Measurements from ENCODE around the gene IRGC. TPM values are rescaled to one million over a fixed set of nuclear protein-coding genes. Genes with fewer than 3 reads are reported as not detected.

IRGC gene
- total RNA-seq, 3 donors from 2014 or later (not counting 1 experiment from before 2014, with no cell fraction given): not detected

- DNase-seq: no peak
- 84% methylated on average over 2 of the region's 2 CpGs for WGBS (ENCODE audit: insufficient coverage)
- no peak for ATAC-seq
- H3K27me3 ChIP-seq (ENCODE audit: control insufficient read depth, insufficient read depth, low read length): no peaks in the 10 kb centered on the region
- no peaks in the 10 kb centered on the region for H3K36me3 ChIP-seq (ENCODE audit: control insufficient read depth, insufficient read depth, low read length)
- Mint-ChIP-seq H3K27ac (no peak overlapping the region), H3K27me3 (ENCODE audit: low read depth in 2 of 2) (no peaks in the 10 kb centered on the region), H3K9me3 (no peaks in the 10 kb centered on the region), H3K36me3 (no peaks in the 10 kb centered on the region), H3K4me3 (no peak overlapping the region), H3K4me1 (no peaks in the 10 kb centered on the region)
- no peak overlapping the region for H3K4me3 ChIP-seq (ENCODE audit: low read length)
- no peaks in the 10 kb centered on the region for H3K9me3 ChIP-seq (ENCODE audit: control insufficient read depth, insufficient read depth, low read length)
- H3K27ac ChIP-seq (ENCODE audit: low read length): no peak overlapping the region
- TF ChIP-seq, protein P1, sequence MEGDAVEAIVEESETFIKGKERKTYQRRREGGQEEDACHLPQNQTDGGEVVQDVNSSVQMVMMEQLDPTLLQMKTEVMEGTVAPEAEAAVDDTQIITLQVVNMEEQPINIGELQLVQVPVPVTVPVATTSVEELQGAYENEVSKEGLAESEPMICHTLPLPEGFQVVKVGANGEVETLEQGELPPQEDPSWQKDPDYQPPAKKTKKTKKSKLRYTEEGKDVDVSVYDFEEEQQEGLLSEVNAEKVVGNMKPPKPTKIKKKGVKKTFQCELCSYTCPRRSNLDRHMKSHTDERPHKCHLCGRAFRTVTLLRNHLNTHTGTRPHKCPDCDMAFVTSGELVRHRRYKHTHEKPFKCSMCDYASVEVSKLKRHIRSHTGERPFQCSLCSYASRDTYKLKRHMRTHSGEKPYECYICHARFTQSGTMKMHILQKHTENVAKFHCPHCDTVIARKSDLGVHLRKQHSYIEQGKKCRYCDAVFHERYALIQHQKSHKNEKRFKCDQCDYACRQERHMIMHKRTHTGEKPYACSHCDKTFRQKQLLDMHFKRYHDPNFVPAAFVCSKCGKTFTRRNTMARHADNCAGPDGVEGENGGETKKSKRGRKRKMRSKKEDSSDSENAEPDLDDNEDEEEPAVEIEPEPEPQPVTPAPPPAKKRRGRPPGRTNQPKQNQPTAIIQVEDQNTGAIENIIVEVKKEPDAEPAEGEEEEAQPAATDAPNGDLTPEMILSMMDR (IDR thresholded peaks at IDR 0.05): no peak
- intact Hi-C loops (cut with micrococcal nuclease): no loop called here
- H3K4me1 ChIP-seq (ENCODE audit: control insufficient read depth, insufficient read depth, low read length): no peaks in the 10 kb centered on the region
Measured at GRCh38 chr19:43683905-43684304, 32.0 kb upstream of the IRGC start.

DNA sequence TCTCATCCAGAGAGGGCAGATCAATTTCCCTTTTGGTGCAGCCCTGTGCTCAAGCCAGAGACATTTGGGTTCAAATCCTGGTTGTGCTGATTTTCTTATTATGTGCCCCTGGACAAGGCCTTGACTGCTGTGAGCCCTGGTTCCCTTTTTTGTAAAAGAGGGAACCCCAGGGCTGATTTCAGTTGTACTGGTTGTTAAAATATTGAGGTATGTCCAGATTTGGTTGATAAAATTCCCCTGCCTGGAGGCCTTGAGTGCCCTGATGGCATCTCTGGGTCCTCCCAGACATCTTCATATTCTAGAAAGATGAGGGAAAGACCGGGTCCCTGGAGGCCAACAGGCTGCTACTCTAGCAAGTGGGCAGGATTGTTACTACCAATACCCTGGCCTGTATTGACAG lies 31.6 kb upstream of the IRGC start:
- no peak overlapping the region for H3K4me3 ChIP-seq (ENCODE audit: low read length)
- no peaks in the 10 kb centered on the region for H3K27me3 ChIP-seq (ENCODE audit: control insufficient read depth, insufficient read depth, low read length)
- no peaks in the 10 kb centered on the region for H3K27me3 Mint-ChIP-seq (ENCODE audit: low read depth in 2 of 2)
- H3K36me3 Mint-ChIP-seq: no peaks in the 10 kb centered on the region
- H3K9me3 Mint-ChIP-seq: no peaks in the 10 kb centered on the region
- intact Hi-C loops (cut with micrococcal nuclease): no loop called here
- H3K27ac ChIP-seq (ENCODE audit: low read length): no peak overlapping the region
- H3K4me1 ChIP-seq (ENCODE audit: control insufficient read depth, insufficient read depth, low read length): no peaks in the 10 kb centered on the region
- ATAC-seq (no peak), DNase-seq (no peak)
- no peaks in the 10 kb centered on the region for H3K4me1 Mint-ChIP-seq
- H3K27ac Mint-ChIP-seq: no peak overlapping the region
- H3K9me3 ChIP-seq (ENCODE audit: control insufficient read depth, insufficient read depth, low read length): no peaks in the 10 kb centered on the region
- H3K36me3 ChIP-seq (ENCODE audit: control insufficient read depth, insufficient read depth, low read length): no peaks in the 10 kb centered on the region
- TF ChIP-seq, protein P1 (IDR thresholded peaks at IDR 0.05): no peak
- H3K4me3 Mint-ChIP-seq: no peak overlapping the region
- WGBS (ENCODE audit: insufficient coverage): 88% methylated on average over 1 of the region's 1 CpG

DNA sequence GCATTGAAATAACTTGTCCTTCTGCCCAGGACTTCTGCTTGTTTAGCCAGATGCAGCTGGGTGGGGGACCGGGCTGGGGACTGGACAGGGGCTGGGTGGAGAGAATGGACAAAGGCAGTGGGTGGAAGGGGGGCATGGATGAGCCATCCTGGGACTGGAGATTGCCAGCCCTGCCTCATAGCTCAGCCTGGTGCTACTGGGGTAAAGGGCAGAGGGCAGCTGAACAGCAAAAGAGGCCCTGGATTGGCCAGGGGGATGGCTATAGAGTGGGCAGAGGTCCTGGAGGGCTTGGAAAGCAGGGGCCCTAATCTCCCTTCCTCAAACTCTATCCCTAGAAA lies 28.2 kb upstream of the IRGC start:
- Histone ChIP-seq H3K36me3 (ENCODE audit: control insufficient read depth, insufficient read depth, low read length) (no peaks in the 10 kb centered on the region), H3K27ac (ENCODE audit: low read length) (no peak overlapping the region), H3K9me3 (ENCODE audit: control insufficient read depth, insufficient read depth, low read length) (peaks cover 13% of the 10 kb centered on the region), H3K4me3 (ENCODE audit: low read length) (no peak overlapping the region), H3K27me3 (ENCODE audit: control insufficient read depth, insufficient read depth, low read length) (no peaks in the 10 kb centered on the region), H3K4me1 (ENCODE audit: control insufficient read depth, insufficient read depth, low read length) (no peaks in the 10 kb centered on the region)
- ATAC-seq (no peak), DNase-seq (no peak)
- peaks cover 0 to 5% of the 10 kb centered on the region in 2 donors for H3K9me3 Mint-ChIP-seq
- 90% methylated on average over 1 of the region's 1 CpG for whole genome bisulfite sequencing (ENCODE audit: insufficient coverage)
- H3K4me1 Mint-ChIP-seq: no peaks in the 10 kb centered on the region
- H3K36me3 Mint-ChIP-seq: peaks cover 6% of the 10 kb centered on the region
- H3K4me3 Mint-ChIP-seq: no peak overlapping the region
- intact Hi-C loops (cut with micrococcal nuclease): no loop called here
- TF ChIP-seq, protein P1 (IDR thresholded peaks at IDR 0.05): no peak
- no peak overlapping the region for H3K27ac Mint-ChIP-seq
- peaks cover 0 to 2% of the 10 kb centered on the region in 2 donors for H3K27me3 Mint-ChIP-seq (ENCODE audit: low read depth in 2 of 2)

DNA sequence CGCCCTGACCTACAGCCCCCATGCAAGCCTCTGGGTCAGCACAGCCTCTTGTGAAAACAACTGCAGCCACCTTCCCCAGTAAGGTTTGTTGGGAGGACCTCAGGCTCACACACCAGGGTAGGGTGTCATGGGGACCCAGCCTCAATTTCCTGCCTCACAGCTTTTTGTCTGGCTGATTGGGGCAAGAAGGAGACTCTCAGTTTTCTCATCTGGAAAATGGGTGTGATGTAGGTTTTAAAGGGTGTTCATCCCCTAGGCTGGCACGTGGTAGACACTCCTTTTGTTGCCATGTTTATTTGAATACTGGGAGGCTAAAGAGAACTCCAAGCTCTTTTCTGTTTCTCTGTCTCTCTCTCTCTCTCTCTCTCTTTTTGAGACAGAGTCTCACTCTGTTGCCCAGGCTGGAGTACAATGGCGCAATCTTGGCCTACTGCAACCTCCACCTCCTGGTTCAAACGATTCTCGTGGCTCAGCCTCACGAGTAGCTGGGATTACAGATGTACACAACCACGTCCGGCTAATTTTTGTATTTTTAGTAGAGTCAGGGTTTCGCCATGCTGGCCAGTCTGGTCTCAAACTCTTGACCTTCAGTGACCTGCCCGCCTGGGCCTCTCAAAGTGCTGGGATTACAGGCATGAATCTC lies 27.7 kb upstream of the IRGC start:
- DNase-seq (no peak), ATAC-seq (no peak)
- no peaks in the 10 kb centered on the region for H3K36me3 ChIP-seq (ENCODE audit: control insufficient read depth, insufficient read depth, low read length)
- H3K9me3 ChIP-seq (ENCODE audit: control insufficient read depth, insufficient read depth, low read length): peaks cover 13% of the 10 kb centered on the region
- no peaks in the 10 kb centered on the region for H3K4me1 ChIP-seq (ENCODE audit: control insufficient read depth, insufficient read depth, low read length)
- intact Hi-C loops (cut with micrococcal nuclease): no loop called here
- Mint-ChIP-seq H3K4me3 (no peak overlapping the region), H3K4me1 (no peaks in the 10 kb centered on the region), H3K36me3 (peaks cover 6% of the 10 kb centered on the region), H3K27ac (no peak overlapping the region), H3K9me3 (peaks cover 0 to 5% of the 10 kb centered on the region in 2 donors), H3K27me3 (ENCODE audit: low read depth in 2 of 2) (peaks cover 0 to 5% of the 10 kb centered on the region in 2 donors)
- H3K27me3 ChIP-seq (ENCODE audit: control insufficient read depth, insufficient read depth, low read length): no peaks in the 10 kb centered on the region
- TF ChIP-seq, protein P1 (IDR thresholded peaks at IDR 0.05): no peak
- no peak overlapping the region for H3K27ac ChIP-seq (ENCODE audit: low read length)
- no peak overlapping the region for H3K4me3 ChIP-seq (ENCODE audit: low read length)
- 88% methylated on average over 10 of the region's 10 CpGs for WGBS (ENCODE audit: insufficient coverage)
